GM21367 (cell line): ENCODE measurements around the gene TWF2.

Experiments used
- ATAC-seq: cut with Tn5 transposase; IDR thresholded peaks from one replicate; pipeline ENCODE4 v1.9.1; 2021; ENCODE audit not compliant: unreplicated experiment

The TWF2 gene

GRCh38 chr3:52184690-52185089 lies 54.3 kb downstream of the TWF2 start:
- no peak for ATAC-seq

GRCh38 chr3:52183786-52184445 lies 55.0 kb downstream of the TWF2 start:
- ATAC-seq, result no peak

GRCh38 chr3:52182691-52183090 lies 56.3 kb downstream of the TWF2 start:
- no peak for ATAC-seq

- ATAC-seq, result no peak
Observed at GRCh38 chr3:52182196-52182595, 56.8 kb downstream of the TWF2 start.

GRCh38 chr3:52181543-52181942 lies 57.4 kb downstream of the TWF2 start:
- ATAC-seq, result no peak
